HG02678 (cell line): Measurements from ENCODE around the gene DBH.

Source experiments
- ATAC-seq: cut with Tn5 transposase; IDR thresholded peaks from one replicate; pipeline ENCODE4 v1.9.1; 2021; ENCODE audit warnings: mild to moderate bottlenecking, moderate library complexity; ENCODE audit not compliant: unreplicated experiment

The DBH gene

DNA sequence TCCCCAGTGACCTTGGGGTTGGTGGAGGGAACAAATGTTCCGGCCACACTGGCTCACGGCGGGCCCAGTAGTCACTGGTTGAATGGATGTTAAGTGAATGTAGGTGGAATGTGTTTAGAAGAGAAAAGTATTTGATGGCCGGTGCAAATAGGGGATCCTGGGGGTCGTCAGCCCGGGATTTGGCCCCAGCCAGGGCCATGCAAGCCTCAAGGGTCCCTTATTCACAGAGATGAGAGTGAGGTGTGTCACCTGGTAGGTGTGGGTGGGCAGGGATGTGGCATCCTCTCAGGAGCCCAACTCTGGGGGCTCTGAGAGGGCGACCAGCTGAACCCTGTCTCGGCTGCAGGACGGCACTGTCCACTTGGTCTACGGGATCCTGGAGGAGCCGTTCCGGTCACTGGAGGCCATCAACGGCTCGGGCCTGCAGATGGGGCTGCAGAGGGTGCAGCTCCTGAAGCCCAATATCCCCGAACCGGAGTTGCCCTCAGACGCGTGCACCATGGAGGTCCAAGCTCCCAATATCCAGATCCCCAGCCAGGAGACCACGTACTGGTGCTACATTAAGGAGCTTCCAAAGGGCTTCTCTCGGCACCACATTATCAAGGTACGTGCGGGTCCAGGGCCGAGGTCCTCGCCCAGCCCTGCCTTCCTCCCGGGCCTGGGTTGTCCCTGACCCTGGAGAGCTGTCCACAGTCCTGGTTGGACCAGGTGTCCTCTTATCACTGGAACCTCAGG is 5.9 kb downstream of the DBH start:
- ATAC-seq: no peak

DNA sequence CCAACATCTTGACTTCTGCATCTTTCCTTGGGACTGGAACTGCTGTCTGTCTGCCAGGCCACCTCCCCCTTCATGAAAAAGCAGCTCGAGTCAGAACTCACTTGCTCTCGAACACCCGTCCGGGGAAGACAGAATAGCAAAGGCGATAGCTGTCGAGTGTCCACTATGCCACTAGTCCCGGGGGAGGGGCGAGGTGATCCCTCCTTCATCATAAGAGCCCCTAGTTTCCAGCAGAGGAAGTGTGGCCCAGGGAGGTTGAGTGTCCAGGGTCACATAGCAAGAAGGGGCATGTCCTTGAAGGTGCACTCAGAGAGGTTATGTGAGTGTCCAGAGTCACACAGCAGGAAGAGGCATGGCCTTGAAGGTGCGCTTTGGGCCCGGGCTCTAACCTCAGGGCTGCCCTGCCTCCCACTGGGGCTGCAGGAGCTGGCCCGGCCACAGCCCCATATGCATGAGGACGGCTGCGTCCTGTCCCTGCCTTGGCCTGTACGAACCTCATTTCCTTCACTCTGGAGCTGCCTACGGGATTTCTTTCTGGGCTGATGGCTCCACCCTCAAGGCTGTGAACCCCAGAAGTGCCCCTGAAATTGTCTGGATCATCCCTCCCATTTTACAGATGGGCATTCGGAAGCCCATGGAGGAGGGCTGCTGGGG is 6.7 kb downstream of the DBH start:
- ATAC-seq: no peak

DNA sequence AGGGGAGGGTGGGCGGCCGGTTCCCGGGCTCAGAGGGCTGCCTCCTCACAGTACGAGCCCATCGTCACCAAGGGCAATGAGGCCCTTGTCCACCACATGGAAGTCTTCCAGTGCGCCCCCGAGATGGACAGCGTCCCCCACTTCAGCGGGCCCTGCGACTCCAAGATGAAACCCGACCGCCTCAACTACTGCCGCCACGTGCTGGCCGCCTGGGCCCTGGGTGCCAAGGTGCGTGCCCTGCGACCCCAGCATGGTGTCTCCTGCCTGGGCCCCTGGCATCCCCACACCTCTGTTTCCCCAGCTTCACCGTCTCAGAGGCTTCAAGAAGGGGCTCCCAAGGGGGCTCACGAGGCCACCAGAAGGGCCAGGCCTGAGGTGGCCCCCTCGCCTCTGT is 7.2 kb downstream of the DBH start:
- ATAC-seq: no peak

DNA sequence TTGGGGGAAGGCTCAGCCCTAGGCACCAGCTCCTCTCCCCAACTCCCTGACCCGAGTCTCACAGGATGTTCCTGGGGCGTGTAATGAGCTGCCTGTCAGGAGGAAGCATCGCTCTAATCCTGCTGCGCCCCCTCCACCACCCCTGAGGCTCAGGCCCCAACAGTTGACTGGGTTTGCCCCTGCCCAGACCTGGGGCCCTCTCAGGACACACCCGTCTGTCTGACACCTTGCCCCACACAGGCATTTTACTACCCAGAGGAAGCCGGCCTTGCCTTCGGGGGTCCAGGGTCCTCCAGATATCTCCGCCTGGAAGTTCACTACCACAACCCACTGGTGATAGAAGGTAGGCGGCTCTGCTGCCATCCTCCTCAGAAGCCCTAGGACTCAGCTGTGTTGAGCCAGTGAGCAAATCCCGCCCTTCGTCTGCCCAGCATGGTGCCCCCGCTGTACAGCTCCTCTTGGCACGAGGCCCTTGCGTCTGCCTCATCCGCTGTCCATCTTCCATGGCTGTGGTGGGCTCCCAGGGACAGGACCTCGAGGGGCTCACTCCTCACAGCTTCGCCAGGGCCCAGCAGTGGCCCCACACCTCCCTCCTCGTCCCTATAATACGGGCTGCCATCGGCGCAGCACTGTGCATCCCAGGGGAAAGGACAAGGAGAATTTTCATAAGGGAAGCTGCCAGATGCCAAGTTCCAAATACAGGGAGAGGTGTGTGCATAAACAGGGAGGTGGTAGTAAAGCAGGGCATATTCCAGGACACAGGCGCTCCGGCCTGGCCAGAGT is 8.0 kb downstream of the DBH start:
- ATAC-seq: no peak

DNA sequence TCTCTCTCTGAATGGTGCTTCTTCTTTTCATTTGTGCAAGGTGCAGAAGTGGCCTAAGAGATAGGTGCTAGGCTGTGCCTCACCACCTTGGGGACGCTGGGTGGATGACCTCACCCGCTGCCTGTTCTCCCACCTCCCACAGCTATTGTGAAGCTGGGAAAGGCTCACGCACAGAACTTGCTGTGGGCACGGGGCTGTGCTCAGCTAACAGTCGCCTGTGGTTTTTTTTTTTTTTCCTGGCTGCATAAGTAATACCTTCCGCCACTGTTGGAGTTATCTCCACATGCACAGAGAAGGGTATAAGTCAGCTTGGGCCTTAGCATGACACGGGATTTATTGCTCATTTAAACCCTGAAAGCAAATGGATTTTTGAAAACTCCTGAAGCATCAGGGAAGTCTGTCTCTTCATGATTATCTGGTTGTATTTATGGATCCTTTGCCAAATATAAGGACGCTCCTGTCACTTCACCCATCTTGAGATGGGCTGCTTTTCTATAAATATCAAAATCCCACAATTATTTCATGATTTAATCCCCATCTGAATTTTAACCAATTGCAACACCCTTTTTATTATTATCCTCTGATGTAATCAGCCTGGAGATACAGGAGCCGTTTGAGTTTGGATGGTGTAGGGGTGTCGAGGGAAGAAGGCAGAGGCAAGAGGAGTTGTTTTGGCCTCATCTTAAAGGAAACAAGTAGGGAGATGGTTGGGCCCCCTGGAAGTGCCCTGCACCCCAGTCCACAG is 9.0 kb downstream of the DBH start:
- no peak for ATAC-seq

DNA sequence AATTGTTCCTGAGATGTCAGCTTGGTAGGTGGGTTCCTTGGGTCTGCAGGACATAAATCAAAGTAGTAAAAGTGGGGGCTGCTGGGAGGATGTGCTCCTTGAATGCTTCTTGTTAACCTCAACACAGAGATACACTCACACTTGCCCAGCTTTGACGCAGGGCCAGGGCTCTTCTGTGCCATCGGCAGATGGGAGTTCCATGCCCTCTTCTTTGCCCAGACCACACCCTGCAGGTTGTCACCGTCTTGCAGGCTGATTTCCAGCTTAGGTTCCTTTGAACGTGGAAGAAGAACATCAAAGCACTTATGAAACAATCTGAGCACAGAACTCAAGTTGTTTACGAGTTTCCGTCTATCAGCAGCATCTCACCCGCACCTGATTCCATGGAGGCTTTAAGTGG is 11.0 kb downstream of the DBH start:
- no peak for ATAC-seq

DNA sequence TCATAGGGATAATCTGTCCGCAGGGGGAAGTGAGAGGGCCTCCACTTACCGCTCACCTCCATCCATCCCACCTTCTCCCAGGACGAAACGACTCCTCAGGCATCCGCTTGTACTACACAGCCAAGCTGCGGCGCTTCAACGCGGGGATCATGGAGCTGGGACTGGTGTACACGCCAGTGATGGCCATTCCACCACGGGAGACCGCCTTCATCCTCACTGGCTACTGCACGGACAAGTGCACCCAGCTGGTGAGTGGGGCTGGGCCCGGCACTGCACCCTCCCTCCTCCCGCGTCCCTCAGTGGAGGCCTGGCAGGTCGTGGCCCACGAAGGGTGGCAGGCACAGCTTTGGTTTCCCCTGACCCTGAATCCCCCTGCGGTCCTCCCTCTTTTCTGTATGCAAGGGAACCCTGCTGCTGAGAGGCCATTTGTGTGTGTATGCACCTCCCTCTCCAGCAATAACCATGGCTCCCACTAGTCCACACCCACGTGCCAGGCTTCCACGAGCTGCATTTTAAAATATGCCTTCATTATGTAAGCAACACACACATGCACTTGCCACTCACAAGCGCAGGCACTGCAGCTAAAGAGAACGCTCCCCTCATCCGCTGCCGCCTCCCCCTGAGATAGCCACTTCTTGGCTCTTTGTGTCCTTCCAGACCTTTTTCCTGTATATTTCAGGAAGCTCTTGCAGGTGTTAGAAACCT is 11.8 kb downstream of the DBH start:
- no peak for ATAC-seq

DNA sequence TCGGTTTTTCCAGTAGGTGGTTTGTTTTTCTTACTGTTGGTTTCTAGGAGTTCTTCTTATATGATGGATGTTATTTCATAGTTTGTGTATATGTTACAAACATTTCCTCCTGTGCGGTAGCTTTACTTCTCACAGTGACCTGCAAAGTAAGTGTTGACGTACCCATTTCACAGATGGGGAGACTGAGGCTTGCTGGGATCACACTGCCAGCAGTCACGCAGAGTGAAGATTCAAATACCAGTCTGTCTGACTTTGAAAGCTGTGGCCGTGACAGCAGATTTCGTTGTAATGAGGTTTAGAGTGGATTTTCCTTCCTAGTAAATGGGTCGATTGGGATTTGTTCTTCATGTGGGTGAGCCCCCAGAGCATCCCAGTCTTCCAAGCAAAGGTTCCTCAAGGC is 13.0 kb downstream of the DBH start:
- no peak for ATAC-seq

DNA sequence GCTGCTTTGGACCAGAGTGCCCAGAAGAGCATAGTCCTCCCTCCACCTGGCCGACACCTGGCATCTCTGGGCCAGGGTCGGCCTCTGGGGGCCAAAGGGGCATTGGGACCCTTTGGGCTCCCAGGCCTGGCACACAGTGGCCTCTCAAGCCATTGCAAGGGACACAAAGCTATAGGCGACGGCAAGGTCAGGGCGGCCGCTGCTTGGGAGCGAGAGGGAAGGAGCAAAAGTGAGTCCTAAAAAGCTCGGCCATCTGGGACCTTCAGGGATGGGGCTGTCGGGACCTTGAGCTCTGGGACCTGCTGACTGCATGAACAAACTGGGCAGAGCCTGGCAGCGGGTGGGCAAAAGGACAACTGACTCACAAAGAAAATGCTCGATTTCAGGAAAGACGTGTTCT is 13.9 kb downstream of the DBH start:
- ATAC-seq: no peak

DNA sequence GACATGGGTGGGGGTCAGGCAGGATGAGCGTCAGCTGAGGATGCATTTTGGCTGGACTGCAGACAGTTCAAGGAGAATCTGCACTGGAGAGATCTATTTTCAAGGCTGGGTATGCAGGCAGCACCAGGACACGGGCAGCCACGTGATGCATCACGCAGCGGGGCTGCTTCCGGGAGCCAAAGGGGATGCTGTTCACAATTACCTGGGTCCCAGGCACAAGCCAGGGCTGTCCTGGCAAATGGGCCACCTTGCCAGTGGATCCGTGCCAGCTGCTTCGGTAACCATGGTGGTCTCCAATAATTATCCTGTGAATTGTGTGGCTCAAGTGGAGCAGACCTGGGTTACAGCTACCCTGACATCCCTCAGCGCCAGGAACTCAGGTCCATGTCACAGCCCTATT is 17.5 kb downstream of the DBH start:
- no peak for ATAC-seq

DNA sequence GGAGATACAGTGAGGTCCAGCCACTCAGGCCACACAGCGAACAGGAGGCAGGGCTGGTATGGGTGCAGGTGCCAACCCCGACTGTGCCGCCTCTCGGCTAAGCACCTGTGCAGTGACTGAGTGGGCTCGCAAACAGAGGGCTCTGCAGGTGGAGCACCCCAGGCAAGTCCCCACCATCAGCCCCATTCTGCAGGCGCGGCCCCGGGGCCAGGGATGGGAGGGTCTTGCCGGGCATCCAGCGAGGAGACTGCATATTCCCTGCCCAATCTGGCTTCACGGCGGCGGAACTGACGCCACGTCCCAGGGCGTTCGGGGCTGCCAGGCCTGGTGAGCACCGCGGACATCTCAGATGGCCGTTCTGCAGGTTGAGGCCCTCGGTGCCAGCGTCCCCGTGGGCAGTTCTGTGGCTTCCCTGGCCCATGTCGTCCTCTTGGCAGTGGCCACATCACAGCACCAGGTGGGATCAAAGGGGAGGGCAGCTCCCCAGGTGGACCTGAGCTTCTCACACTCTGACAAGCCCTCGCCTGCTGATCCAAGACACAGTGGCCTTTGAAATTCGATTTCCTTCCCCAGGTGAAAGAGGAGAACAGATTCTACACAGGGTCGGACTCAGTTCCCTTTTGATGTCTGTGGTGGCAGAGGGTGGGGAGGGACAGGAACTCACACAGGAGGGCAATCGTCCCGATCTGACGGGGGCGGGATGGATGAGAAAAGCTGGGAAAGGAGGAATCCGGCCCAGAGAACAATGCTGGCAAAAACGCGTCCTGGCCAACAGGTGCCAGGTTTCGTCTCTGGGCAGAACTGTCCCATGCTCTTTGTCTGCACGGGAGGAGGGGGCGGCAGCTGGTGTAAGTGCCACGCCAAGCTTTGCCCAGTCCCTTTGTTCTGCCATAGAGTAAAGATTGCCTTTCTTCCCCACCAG is 18.8 kb downstream of the DBH start:
- no peak for ATAC-seq

DNA sequence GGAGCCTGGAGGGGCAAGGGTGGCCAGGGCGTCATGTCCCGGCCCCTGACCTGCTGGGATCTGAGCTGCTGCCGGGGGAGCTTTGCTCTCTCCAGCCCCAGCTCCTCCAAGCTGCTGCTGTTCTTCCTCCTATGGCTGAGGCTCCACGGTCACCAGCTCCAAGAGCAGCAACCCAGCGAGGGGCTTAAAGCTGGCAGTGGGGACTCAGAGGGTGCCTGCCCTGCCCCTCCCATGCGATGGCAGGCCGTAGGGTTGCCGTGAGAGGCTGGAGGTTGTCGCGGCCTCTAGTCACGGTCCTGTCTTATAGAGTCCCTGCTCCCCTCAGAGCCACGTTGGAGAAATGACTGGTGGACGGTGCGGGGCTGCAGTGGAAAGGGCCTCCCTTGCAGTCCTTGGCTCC is 19.5 kb downstream of the DBH start:
- no peak for ATAC-seq

DNA sequence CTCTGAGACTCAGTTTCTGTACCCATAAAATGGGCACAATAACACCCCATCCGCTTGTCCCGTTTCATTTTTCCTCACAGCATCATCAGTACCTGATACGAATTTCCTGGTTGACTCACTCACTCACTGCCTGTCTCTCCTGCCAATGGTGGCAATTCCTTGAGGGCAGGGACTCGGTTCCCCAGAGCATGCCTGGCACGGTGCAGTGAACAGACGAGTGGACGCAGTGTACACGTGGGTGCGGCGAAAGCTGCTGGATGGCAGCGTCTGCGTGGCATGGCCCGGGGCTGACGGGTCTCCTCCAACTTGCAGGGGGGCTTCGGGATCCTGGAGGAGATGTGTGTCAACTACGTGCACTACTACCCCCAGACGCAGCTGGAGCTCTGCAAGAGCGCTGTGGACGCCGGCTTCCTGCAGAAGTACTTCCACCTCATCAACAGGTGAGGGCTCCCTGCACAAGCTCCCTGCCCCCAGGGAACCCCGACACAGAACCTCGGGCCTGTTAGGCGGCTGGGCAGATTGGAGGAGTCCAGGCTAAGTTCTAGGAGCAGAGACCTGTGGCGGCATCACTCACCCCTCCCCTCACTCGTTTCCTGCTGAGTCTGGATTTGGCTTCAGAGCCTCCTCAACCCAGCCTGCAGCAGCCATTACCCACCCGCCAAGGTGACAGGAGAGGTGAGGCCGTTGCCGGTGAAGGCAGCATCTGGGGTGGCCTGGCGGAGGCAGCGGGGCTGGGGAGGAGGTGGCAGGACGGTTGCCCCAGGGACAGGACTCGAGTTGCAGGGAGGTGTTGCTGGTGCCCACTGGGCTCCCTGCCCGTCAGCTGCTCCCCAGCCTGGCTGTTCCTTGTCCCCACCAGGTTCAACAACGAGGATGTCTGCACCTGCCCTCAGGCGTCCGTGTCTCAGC is 20.3 kb downstream of the DBH start:
- ATAC-seq: no peak

DNA sequence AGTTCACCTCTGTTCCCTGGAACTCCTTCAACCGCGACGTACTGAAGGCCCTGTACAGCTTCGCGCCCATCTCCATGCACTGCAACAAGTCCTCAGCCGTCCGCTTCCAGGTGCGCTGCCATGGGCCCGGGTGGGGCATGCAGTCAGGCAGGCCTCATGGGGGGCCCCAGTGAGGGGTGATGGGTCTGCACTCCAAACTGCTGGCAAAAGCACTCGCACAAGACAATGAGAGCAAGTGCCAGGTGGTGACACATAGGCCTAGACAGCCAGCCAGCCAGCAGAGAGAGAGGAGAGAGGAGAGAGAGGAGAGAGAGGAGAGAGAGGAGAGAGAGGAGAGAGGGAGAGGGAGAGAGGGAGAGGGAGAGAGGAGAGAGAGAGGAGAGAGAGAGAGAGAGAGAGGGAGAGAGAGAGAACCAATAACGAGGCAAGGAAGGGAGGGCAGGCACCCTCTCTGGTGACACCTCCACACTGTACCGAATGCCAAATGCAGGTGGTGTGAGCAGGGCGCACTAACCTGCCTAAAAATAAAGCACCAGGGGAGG is 21.0 kb downstream of the DBH start:
- no peak for ATAC-seq

DNA sequence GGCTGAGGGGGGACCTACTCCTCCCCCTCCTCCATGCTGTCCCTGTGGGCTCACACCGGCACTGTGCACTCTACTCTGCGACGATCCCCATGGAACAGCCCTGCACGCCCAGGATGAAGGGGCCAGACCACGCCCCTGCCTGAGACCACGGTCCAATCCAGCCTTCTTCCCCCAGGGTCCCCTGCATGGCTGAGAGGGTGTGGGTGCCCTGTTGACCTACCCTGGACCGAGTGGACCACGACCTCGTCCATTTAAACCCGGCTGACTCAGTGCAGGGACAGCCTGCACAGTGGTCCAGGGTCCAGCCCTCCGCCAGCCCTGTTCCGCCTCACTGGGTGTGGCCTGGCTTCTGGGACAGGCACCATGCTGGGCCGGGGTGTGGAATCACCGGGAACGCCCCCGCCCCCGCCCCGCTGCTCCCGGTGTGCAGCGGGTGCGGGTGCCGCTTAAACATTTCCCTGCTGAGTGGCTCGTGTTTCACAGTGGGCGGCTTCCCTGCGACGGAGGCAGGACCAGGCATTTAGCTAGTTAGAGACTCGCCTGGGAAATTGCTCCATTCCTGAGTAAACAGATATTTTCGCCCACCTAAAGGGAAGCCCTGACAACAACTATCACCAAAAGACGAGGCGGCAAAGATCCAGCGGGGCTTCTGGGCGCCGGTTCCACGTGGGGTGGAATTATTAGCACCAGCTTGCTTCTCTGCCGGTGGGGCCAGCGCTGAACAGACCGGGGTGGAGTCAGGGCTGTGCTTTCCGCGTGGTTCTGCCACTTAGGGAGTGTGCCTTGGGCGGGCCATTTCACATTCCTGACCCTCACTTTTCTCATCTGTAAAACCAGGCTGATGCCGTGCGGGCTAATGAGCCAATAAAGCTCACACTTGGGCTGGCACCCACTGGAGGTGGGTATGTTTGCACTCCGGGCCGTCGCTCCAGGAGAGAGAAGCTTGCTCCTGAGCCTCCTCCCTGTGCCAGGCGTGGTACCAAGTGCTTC is 22.6 kb downstream of the DBH start:
- no peak for ATAC-seq

DNA sequence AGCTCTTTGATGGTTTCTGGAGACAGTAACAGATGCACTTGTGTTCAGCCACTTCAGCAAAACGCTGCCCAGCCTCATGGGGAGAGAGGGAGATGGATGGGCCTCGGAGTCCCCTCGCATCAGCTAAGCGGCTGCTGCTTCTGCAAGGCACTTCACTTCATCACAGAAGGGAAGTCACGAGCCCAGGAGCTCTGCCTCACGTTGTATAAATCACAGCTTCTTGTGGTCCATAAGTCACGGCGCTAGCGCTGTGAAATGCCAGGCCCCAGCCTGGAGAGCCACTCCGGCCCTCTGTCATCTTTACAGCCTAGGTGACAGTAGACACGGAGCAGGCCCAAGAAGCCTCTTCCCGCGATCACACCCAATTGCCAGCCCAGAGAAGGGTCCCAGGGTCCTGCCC is 23.4 kb downstream of the DBH start:
- no peak for ATAC-seq

DNA sequence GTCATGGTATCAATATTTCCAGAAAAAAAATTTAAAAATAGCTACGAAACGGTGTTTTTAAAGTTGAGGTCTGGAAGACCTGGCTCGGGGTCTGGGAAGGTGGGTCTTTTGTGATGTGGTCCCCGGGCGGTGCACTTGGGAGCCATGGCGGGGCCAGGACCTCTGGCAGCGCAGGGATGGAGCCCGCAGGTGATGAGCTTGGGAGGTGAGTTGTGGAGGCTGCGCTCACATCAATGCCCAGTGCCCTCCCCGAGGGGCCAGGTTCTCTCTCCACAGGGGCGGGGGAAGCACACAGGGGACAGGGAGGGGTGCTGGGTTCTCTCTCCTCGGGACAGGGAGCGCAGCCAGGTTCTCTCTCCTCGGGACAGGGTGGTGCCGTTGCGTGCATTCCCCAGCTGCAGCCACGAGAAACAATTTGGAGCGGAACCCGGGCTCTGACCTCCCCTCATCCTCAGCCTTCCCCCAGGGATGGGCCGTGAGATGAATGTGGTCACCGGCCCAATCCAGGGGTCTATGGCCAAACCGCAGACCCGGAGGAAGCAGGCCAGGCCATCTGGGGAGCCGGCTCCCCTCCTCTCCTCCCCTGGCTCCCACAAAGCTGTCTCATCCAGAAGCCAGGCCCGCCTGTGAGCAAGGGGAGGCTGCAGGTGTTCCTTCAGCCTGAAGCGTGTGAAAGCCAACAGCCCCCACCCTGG is 25.8 kb downstream of the DBH start:
- no peak for ATAC-seq
